PC-3 (cell line): ENCODE data around the gene PRKAR1B. TPM values are rescaled to one million over a fixed set of nuclear protein-coding genes. Genes with fewer than 3 reads are reported as not detected.
A peak's percentile ranks its signal among the peaks of the same experiment; 100 is the strongest.
"Not testable (repeated sequence)": the region's sequence is repeated elsewhere in the genome, so short reads cannot be mapped to it uniquely, and the experiment has no call there.

ENCODE experiments used
- ATAC-seq: fragments of 200-7000 bp; cut with Tn5 transposase; 2 replicates; pipeline ENCODE4 v1.9.1; 2020; ENCODE audit warnings: mild to moderate bottlenecking, moderate library complexity
- BruUV-seq: library from RNA; stranded (reverse); fragments of 400-500 nt; replicated peaks from 2 replicates; lab custom pipeline; 2021; lab: Mats Ljungman, UMichigan
- CTCF ChIA-PET: fragments of 300-600 bp; sonication (Branson Sonifier 250); formaldehyde crosslinking; loops from one replicate; lab custom pipeline; 2022; ENCODE audit warnings: antibody characterized with exemption; lab: Charles Lee
- POLR2A ChIA-PET: fragments of 300-600 bp; sonication (Branson Sonifier 250); formaldehyde crosslinking; loops from one replicate; lab custom pipeline; 2022; ENCODE audit warnings: antibody characterized with exemption; ENCODE audit not compliant: unreplicated experiment; lab: Charles Lee
- DNase-seq: peaks from one replicate; pipeline ENCODE4 v3.0.0-alpha.2; 2015
- H2AFZ ChIP-seq: fragments of 300-600 bp; sonication (generic); 2 replicates; pipeline ENCODE4 v1.6.0; 2016; ENCODE audit warnings: antibody characterized with exemption, low read length
- H3F3A ChIP-seq: fragments of 300-600 bp; sonication (generic); one replicate; pipeline ENCODE4 v1.6.0; 2017; ENCODE audit warnings: antibody characterized with exemption, low read length, control low read depth, mild to moderate bottlenecking; ENCODE audit not compliant: unreplicated experiment
- H3K27ac ChIP-seq: fragments of 300-600 bp; sonication (generic); 2 replicates; pipeline ENCODE4 v1.5.1; 2016; ENCODE audit warnings: mild to moderate bottlenecking, low read length
- H3K27me3 ChIP-seq: fragments of 300-600 bp; sonication (generic); 2 replicates; pipeline ENCODE4 v1.6.1; 2016; ENCODE audit warnings: low read length, mixed read lengths
- H3K36me3 ChIP-seq: fragments of 300-600 bp; sonication (generic); 2 replicates; pipeline ENCODE4 v1.6.1; 2016; ENCODE audit warnings: low read depth, mixed run types, low read length, mixed read lengths
- H3K4me1 ChIP-seq: fragments of 300-600 bp; sonication (generic); 2 replicates; pipeline ENCODE4 v1.5.1; 2016; ENCODE audit warnings: low read length; ENCODE audit not compliant: insufficient read depth
- H3K4me2 ChIP-seq: fragments of 300-600 bp; sonication (generic); 2 replicates; pipeline ENCODE4 v1.6.0; 2016; ENCODE audit warnings: low read length
- H3K4me3 ChIP-seq: fragments of 300-600 bp; sonication (generic); 2 replicates; pipeline ENCODE4 v1.5.1; 2016; ENCODE audit warnings: mild to moderate bottlenecking, low read length, mixed read lengths
- H3K79me2 ChIP-seq: fragments of 300-600 bp; sonication (generic); 2 replicates; pipeline ENCODE4 v1.6.1; 2017; ENCODE audit warnings: low read length, mixed read lengths
- H3K9ac ChIP-seq: fragments of 300-600 bp; sonication (generic); 2 replicates; pipeline ENCODE4 v1.6.0; 2016; ENCODE audit warnings: mild to moderate bottlenecking, low read length
- H3K9me2 ChIP-seq: fragments of 300-600 bp; sonication (generic); replicated peaks from 2 replicates; pipeline ENCODE4 v1.6.1; 2016; ENCODE audit warnings: mixed run types, low read length, mixed read lengths
- H3K9me3 ChIP-seq: fragments of 300-600 bp; sonication (generic); 2 replicates; pipeline ENCODE4 v1.6.1; 2016; ENCODE audit warnings: low read length, mixed read lengths
- H4K20me1 ChIP-seq: fragments of 300-600 bp; sonication (generic); 2 replicates; pipeline ENCODE4 v1.6.1; 2016; ENCODE audit warnings: low read length, mixed read lengths
- EZH2 ChIP-seq: fragments of 300-600 bp; sonication (generic); IDR thresholded peaks from one replicate; pipeline ENCODE4 v1.6.1; 2017; ENCODE audit warnings: antibody characterized with exemption, mild to moderate bottlenecking, low read length; ENCODE audit not compliant: unreplicated experiment
- EZH2phosphoT487 ChIP-seq: fragments of 300-600 bp; sonication (generic); IDR thresholded peaks from 2 replicates; pipeline ENCODE4 v1.6.1; 2018; ENCODE audit warnings: mild to moderate bottlenecking, antibody characterized with exemption, low read length, borderline replicate concordance
- intact Hi-C: fragments of 100-400 bp; cut with micrococcal nuclease; formaldehyde crosslinking; loops from 2 replicates; pipeline ENCODE4 v1.9.0; 2023
- total RNA-seq: library from RNA; depleted of rRNA; stranded (reverse); fragments of >200 nt; gene quantifications from 2 replicates; pipeline ENCODE4 v1.2.3, GENCODE V29; 2014
- TF ChIP-seq, protein P1 (sequence below): fragments of 300-600 bp; sonication (generic); conservative IDR thresholded peaks from 2 replicates; pipeline ENCODE4 v1.5.1; 2017; ENCODE audit warnings: antibody characterized with exemption, low read depth, mild to moderate bottlenecking, low read length

The PRKAR1B gene
- total RNA-seq, 1 experiment from 2014 or later, result 15.6 TPM

DNA sequence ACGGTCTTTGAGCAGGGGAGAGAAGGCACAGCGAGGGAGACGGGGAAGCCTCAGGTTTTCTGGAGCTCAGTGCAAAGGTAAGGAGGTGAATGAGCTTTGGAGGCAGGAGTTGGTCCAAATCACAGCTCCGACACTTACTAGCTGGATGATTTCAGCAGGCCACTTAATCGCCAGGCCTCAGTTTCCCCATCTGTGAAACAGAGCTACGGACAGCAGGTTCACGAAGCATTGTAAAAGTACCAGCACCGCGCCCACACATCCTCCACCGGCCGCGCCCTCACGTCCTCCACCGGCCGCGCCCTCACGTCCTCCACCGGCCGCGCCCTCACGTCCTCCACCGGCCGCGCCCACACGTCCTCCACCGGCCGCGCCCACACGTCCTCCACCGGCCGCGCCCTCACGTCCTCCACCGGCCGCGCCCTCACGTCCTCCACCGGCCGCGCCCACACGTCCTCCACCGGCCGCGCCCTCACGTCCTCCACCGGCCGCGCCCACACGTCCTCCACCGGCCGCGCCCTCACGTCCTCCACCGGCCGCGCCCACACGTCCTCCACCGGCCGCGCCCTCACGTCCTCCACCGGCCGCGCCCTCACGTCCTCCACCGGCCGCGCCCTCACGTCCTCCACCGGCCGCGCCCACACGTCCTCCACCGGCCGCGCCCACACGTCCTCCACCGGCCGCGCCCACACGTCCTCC is 91.2 kb downstream of the PRKAR1B start:
- peak overlapping the region; percentile 70 for H3K4me3 ChIP-seq
- intact Hi-C loops, result loop anchor here (1.0 kb wide), 1 partner anchor 304 kb away; no protein-coding TSS in a partner anchor
- H3K27me3 ChIP-seq, H3K36me3 ChIP-seq, H4K20me1 ChIP-seq, H3K9me3 ChIP-seq, BruUV-seq, H3F3A ChIP-seq, H3K9me2 ChIP-seq: not testable (repeated sequence)
- peaks cover 15% of the 10 kb centered on the region for H3K4me1 ChIP-seq
- H2AFZ ChIP-seq, result peak overlapping the region; percentile 69
- H3K79me2 ChIP-seq, result peaks cover 11% of the 10 kb centered on the region; the same call in 1 of the 2 replicates
- H3K9ac ChIP-seq, result peak overlapping the region; percentile 35
- CTCF ChIA-PET, result interaction anchor here (1.9 kb wide), 1 partner anchor 303 kb away, joined by 8 read pairs; no protein-coding TSS in a partner anchor
- H3K4me2 ChIP-seq, result peak overlapping the region; percentile 87
- DNase-seq, result peak; percentile 28
- POLR2A ChIA-PET, result interaction anchor here (0.6 to 0.7 kb wide), 2 partner anchors 59 to 83 kb away, joined by 3 to 4 read pairs; no protein-coding TSS in a partner anchor
- TF ChIP-seq EZH2phosphoT487, result peak; percentile 68
- ATAC-seq, result peak; percentile 18; the same call in 1 of the 2 replicates
- peak overlapping the region; percentile 61 for H3K27ac ChIP-seq

DNA sequence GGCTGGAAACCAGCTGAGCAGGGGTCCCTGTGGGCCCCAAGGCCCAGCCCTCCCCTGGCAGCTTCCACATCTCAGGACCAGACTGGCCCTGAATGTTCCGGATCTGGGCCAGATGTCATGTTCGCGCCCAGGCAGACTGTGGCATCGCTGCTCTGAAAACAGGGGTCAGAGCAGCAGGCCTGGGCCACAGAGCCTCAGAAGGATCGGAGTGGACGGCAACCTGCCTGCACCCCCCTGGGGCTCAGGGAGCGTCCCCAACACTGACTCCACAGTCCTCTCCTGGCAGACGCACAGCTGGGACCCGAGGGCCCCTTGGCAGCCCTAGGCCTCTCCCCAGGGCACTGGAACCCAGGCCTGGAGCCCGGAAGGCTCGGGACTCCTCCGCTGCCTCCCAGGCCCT is 91.9 kb downstream of the PRKAR1B start:
- ATAC-seq, result no peak
- peaks cover 11% of the 10 kb centered on the region; the same call in 1 of the 2 replicates for H3K79me2 ChIP-seq
- H3F3A ChIP-seq, result peaks cover 4% of the 10 kb centered on the region
- H3K9ac ChIP-seq, result peak overlapping the region; percentile 35
- peaks cover 15% of the 10 kb centered on the region for H3K4me1 ChIP-seq
- peak overlapping the region; percentile 45 for H2AFZ ChIP-seq
- ChIA-PET POLR2A (interaction anchor here (0.6 to 0.7 kb wide), 2 partner anchors 59 to 84 kb away, joined by 3 to 4 read pairs; no protein-coding TSS in a partner anchor), CTCF (no interaction called here)
- no peaks in the 10 kb centered on the region for H3K36me3 ChIP-seq
- peak overlapping the region; percentile 35 for H3K27ac ChIP-seq
- no peak for DNase-seq
- peak overlapping the region; percentile 68 for H3K4me3 ChIP-seq
- peak overlapping the region; percentile 87 for H3K4me2 ChIP-seq
- no peaks in the 10 kb centered on the region for H3K9me3 ChIP-seq
- no peaks in the 10 kb centered on the region for H3K27me3 ChIP-seq
- no peaks in the 10 kb centered on the region for H4K20me1 ChIP-seq
- BruUV-seq, result TSS peak; percentile 75
- H3K9me2 ChIP-seq, result no peaks in the 10 kb centered on the region
- intact Hi-C loops, result no loop called here
- TF ChIP-seq EZH2 (no peak), EZH2phosphoT487 (no peak)
- TF ChIP-seq, protein P1, sequence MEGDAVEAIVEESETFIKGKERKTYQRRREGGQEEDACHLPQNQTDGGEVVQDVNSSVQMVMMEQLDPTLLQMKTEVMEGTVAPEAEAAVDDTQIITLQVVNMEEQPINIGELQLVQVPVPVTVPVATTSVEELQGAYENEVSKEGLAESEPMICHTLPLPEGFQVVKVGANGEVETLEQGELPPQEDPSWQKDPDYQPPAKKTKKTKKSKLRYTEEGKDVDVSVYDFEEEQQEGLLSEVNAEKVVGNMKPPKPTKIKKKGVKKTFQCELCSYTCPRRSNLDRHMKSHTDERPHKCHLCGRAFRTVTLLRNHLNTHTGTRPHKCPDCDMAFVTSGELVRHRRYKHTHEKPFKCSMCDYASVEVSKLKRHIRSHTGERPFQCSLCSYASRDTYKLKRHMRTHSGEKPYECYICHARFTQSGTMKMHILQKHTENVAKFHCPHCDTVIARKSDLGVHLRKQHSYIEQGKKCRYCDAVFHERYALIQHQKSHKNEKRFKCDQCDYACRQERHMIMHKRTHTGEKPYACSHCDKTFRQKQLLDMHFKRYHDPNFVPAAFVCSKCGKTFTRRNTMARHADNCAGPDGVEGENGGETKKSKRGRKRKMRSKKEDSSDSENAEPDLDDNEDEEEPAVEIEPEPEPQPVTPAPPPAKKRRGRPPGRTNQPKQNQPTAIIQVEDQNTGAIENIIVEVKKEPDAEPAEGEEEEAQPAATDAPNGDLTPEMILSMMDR, result no peak

DNA sequence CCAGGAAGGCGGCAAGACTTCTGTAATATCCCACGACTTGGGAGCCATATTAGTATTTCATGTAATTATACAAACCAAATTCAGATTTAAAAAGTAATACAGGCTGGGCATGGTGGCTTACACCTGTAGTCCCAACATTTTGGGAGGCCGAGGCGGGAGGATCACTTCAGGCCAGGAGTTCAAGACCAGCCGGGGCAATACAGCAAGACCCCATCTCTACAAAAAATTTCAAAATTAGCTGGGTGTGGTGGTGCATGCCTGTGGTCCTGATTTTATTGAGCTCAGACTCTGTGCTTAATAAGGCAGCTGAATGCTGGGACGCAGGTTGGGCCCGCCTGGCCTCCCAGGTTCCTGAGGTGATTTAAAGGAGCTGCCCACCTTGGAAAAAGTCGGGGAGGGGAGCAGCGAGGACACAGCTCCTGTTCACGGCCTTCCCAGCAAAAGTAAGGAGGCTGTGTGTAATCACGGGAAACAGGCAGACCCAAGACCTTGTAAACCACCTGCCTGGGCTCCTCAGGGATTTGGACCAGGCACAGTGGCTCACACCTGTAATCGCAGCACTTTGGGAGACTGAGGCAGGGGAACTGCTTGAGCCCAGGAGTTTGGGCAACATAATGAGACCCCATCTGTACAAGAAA is 93.6 kb downstream of the PRKAR1B start:
- H3K27ac ChIP-seq, result no peak overlapping the region
- ChIA-PET POLR2A (no interaction called here), CTCF (no interaction called here)
- H3K9ac ChIP-seq, result no peak overlapping the region
- H3F3A ChIP-seq, result peaks cover 4% of the 10 kb centered on the region
- H3K36me3 ChIP-seq, result no peaks in the 10 kb centered on the region
- H3K9me3 ChIP-seq, result no peaks in the 10 kb centered on the region
- H3K27me3 ChIP-seq, result no peaks in the 10 kb centered on the region
- no peak overlapping the region for H2AFZ ChIP-seq
- H3K9me2 ChIP-seq, result no peaks in the 10 kb centered on the region
- no TSS peak for BruUV-seq
- TF ChIP-seq EZH2phosphoT487, result no peak
- TF ChIP-seq, protein P1, result no peak
- no peak for TF ChIP-seq EZH2
- no peak for ATAC-seq
- H3K79me2 ChIP-seq, result peaks cover 11% of the 10 kb centered on the region; the same call in 1 of the 2 replicates
- H3K4me3 ChIP-seq, result no peak overlapping the region
- intact Hi-C loops, result no loop called here
- no peaks in the 10 kb centered on the region for H4K20me1 ChIP-seq
- H3K4me2 ChIP-seq, result no peak overlapping the region
- H3K4me1 ChIP-seq, result peaks cover 15% of the 10 kb centered on the region
- DNase-seq, result no peak
